Ectodermal cell (in vitro differentiated cells): ENCODE measurements around the gene PGRMC2.

Source experiments
- H3K27ac ChIP-seq: 2 replicates; pipeline ENCODE4 v1.7.0; 2013; ENCODE audit warnings: mild to moderate bottlenecking, low read depth, low read length; ENCODE audit not compliant: insufficient read depth, poor library complexity, severe bottlenecking
- H3K27me3 ChIP-seq: 2 replicates; pipeline ENCODE4 v1.7.0; 2013; ENCODE audit warnings: mild to moderate bottlenecking, low read length; ENCODE audit not compliant: insufficient read depth, control insufficient read depth, poor library complexity, severe bottlenecking
- H3K36me3 ChIP-seq: one replicate; pipeline ENCODE4 v1.7.0; 2013; ENCODE audit warnings: low read length; ENCODE audit not compliant: control insufficient read depth, insufficient read depth
- H3K4me1 ChIP-seq: one replicate; pipeline ENCODE4 v1.7.0; 2013; ENCODE audit warnings: low read length; ENCODE audit not compliant: control insufficient read depth, insufficient read depth
- H3K4me3 ChIP-seq: 2 replicates; pipeline ENCODE4 v1.7.0; 2013; ENCODE audit warnings: low read depth, low read length, control low read depth; ENCODE audit not compliant: insufficient read depth
- H3K9me3 ChIP-seq: 2 replicates; pipeline ENCODE4 v1.7.0; 2013; ENCODE audit warnings: mild to moderate bottlenecking, low read length, moderate library complexity; ENCODE audit not compliant: control insufficient read depth
- WGBS, 2 experiments: methylation state at CpG; one replicate each; pipeline ENCODE4 v1.1.7; 2013; ENCODE audit warnings: missing lambda C conversion rate in 2 of 2; 5-methylcytosine and 5-hydroxymethylcytosine counted together

PGRMC2 gene

DNA sequence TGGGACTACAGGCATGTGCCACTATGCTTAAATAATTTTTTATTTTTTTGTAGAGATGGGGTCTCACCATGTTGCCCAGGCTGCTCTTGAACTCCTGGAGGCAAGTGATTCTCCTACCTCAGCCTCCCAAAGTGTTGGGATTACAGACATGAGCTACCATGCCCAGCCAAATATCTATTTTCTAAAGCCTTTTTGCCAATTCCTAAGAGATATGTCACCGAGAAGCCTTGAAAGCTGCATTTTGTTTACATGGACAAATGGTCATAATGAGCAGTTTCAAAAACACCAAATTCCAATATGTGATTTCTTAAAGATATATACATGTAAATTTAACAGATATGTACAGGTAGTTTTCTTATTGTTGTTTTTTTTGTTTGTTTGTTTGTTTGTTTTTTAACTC lies 33.0 kb upstream of the PGRMC2 start:
- Histone ChIP-seq H3K4me1 (peaks cover 12% of the 10 kb centered on the region), H3K36me3 (no peaks in the 10 kb centered on the region)
- 88 to 100% methylated on average over 1 of the region's 1 CpG for WGBS, 2 experiments

GRCh38 chr4:128315756-128316520 lies 28.3 kb upstream of the PGRMC2 start:
- Histone ChIP-seq H3K27ac (no peak overlapping the region), H3K9me3 (no peaks in the 10 kb centered on the region), H3K4me3 (no peak overlapping the region), H3K27me3 (no peaks in the 10 kb centered on the region), H3K4me1 (no peaks in the 10 kb centered on the region), H3K36me3 (no peaks in the 10 kb centered on the region)
- 84% methylated on average over 2 of the region's 2 CpGs for WGBS, 2 experiments

More for the DNA sequence above, 33.0 kb upstream of the PGRMC2 start:
- no peaks in the 10 kb centered on the region for H3K9me3 ChIP-seq
- no peak overlapping the region for H3K27ac ChIP-seq
- H3K4me3 ChIP-seq, result no peak overlapping the region
- no peaks in the 10 kb centered on the region for H3K27me3 ChIP-seq

GRCh38 chr4:128311659-128312403 lies 24.2 kb upstream of the PGRMC2 start:
- no peak overlapping the region for H3K4me3 ChIP-seq
- 81 to 96% methylated on average over 1 of the region's 2 CpGs for WGBS, 2 experiments
- H3K4me1 ChIP-seq, result no peaks in the 10 kb centered on the region
- H3K27me3 ChIP-seq, result no peaks in the 10 kb centered on the region
- no peaks in the 10 kb centered on the region for H3K36me3 ChIP-seq
- H3K27ac ChIP-seq, result no peak overlapping the region
- H3K9me3 ChIP-seq, result no peaks in the 10 kb centered on the region

DNA sequence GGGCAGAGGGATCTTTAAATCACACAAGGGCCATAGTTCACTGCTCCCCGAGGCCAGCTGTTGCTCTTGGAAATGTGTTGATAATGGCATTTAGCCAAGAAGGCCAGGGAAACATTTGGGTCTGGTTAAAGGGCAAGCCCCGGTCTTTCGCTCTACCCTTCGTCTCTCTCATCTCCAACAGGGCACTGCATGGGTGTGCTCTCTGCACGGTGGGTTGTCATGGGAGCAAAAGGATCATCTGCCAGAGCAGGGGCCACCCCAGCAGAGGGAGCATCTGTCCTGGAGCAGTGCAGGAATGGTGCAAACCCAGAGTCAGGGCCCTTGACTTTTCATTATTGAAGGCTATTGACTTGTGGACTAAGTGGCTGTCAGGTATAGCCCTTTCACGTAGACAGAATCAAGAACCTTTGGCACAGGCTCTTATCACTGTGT lies 22.7 kb upstream of the PGRMC2 start:
- H3K27me3 ChIP-seq, result no peaks in the 10 kb centered on the region
- H3K4me3 ChIP-seq, result no peak overlapping the region
- H3K27ac ChIP-seq, result no peak overlapping the region
- H3K9me3 ChIP-seq, result no peaks in the 10 kb centered on the region
- no peaks in the 10 kb centered on the region for H3K4me1 ChIP-seq
- 63 to 66% methylated on average over 6 of the region's 6 CpGs for whole genome bisulfite sequencing, 2 experiments
- no peaks in the 10 kb centered on the region for H3K36me3 ChIP-seq

DNA sequence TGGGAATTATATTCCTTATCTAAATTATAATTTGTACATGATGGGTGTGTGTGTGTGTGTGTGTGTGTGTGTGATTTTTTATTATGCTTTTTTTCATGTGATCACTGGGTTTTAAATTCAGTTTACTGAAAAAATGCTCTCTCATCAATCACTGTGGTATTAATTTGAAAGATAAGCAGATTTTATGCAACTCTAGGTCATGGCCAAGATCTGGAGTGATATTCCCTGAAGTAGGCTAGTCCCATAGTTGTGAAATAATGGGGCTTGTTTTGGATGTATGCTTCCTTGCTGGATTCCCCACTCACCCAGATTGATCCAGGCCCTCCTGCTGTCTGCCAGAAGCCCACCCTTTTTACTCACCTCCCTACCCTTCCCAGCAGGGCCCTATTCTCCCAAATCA lies 22.0 kb upstream of the PGRMC2 start:
- Histone ChIP-seq H3K27ac (no peak overlapping the region), H3K9me3 (no peaks in the 10 kb centered on the region), H3K36me3 (no peaks in the 10 kb centered on the region), H3K4me1 (no peaks in the 10 kb centered on the region), H3K27me3 (no peaks in the 10 kb centered on the region), H3K4me3 (no peak overlapping the region)

DNA sequence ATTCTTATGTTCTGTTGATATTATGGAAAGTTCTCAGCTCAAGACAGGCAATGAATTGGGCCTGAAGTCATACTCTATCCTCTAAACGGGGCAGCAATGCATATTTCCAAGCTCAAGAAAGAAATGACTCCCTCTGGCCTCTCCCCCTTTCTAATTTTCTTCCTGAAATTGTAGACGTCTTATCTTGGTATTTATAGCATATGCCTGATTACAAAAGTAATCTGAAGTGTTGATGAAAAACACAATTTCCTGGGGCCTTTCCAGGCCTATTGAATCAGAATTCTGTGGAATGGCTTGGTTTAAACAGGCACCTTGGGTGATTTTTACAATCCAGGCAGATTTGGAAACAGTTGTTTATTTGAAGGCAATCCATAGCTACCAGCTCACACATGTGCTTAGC lies 21.4 kb upstream of the PGRMC2 start:
- Histone ChIP-seq H3K4me3 (no peak overlapping the region), H3K9me3 (no peaks in the 10 kb centered on the region), H3K36me3 (no peaks in the 10 kb centered on the region), H3K27me3 (no peaks in the 10 kb centered on the region), H3K4me1 (no peaks in the 10 kb centered on the region), H3K27ac (no peak overlapping the region)
- 93 to 100% methylated on average over 2 of the region's 2 CpGs for WGBS, 2 experiments

GRCh38 chr4:128307123-128307571 lies 19.5 kb upstream of the PGRMC2 start:
- Histone ChIP-seq H3K9me3 (no peaks in the 10 kb centered on the region), H3K27ac (no peak overlapping the region), H3K27me3 (no peaks in the 10 kb centered on the region), H3K36me3 (no peaks in the 10 kb centered on the region), H3K4me3 (no peak overlapping the region), H3K4me1 (no peaks in the 10 kb centered on the region)
- 71 to 80% methylated on average over 1 of the region's 1 CpG for WGBS, 2 experiments

GRCh38 chr4:128305942-128306341 lies 18.3 kb upstream of the PGRMC2 start:
- WGBS, 2 experiments, result 76 to 82% methylated on average over 2 of the region's 2 CpGs
- H3K27ac ChIP-seq, result no peak overlapping the region
- no peaks in the 10 kb centered on the region for H3K9me3 ChIP-seq
- H3K36me3 ChIP-seq, result no peaks in the 10 kb centered on the region
- H3K4me3 ChIP-seq, result no peak overlapping the region
- no peaks in the 10 kb centered on the region for H3K4me1 ChIP-seq
- no peaks in the 10 kb centered on the region for H3K27me3 ChIP-seq

DNA sequence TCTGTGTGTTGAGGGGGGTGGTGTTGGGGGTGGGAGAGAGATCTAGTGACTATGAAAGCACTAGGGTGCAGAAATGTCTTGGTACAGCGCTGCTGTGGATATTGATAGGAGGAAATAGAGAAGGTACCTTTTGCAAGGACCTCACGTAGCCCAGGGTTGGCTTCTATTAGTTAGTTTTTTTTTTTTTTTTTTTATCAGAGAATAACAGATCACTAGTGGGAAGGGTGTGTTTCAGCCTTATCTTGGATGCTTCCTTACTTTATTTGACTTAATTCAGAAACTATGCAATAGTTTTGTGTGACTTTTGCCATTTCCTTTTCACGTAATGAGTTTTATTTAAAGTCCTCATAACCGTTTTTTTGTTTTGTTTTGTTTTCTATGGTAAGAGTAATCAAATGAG lies 16.4 kb upstream of the PGRMC2 start:
- H3K4me1 ChIP-seq, result no peaks in the 10 kb centered on the region
- H3K4me3 ChIP-seq, result no peak overlapping the region
- no peaks in the 10 kb centered on the region for H3K9me3 ChIP-seq
- no peaks in the 10 kb centered on the region for H3K36me3 ChIP-seq
- no peak overlapping the region for H3K27ac ChIP-seq
- 95 to 97% methylated on average over 3 to 4 of the region's 4 CpGs for WGBS, 2 experiments
- no peaks in the 10 kb centered on the region for H3K27me3 ChIP-seq

DNA sequence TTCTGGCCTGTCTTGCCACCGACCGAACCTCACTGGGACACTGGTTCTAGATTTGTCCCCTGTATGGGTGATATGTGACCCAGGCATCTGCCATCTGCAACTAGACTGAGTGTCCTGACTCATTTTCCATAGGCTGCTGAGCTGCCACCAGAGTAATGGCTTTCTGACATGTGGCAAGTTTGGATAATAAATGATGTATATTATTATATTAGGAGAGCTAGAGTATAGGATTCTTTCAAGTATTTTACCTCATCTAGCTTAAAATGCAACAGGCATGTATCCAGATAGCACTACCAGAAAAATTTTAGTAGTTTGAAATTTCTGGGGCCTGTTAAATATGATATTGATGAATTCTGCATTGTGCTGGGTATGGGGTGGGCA lies 15.8 kb upstream of the PGRMC2 start:
- WGBS, 2 experiments, result 97 to 99% methylated on average over 2 of the region's 2 CpGs
- Histone ChIP-seq H3K9me3 (no peaks in the 10 kb centered on the region), H3K27me3 (no peaks in the 10 kb centered on the region), H3K4me3 (no peak overlapping the region), H3K27ac (no peak overlapping the region), H3K4me1 (no peaks in the 10 kb centered on the region), H3K36me3 (no peaks in the 10 kb centered on the region)
